Pulmonary artery endothelial cell (primary cell): Measurements from ENCODE around the gene ADD3. TPM values are rescaled to one million over a fixed set of nuclear protein-coding genes. Genes with fewer than 3 reads are reported as not detected.

ENCODE experiments used
- DNase-seq: peaks from one replicate; pipeline ENCODE4 v3.0.0-alpha.2; 2011; ENCODE audit warnings: low read depth, low spot score
- total RNA-seq: library from RNA; depleted of rRNA; stranded (reverse); fragments of >200 nt; gene quantifications from 2 replicates; pipeline ENCODE4 v1.2.3, GENCODE V29; 2014

ADD3 gene
- total RNA-seq, 1 donor from 2014 or later = 91.9 TPM

- no peak for DNase-seq
Measured at GRCh38 chr10:110059925-110060324, 52.1 kb downstream of the ADD3 start.

DNA sequence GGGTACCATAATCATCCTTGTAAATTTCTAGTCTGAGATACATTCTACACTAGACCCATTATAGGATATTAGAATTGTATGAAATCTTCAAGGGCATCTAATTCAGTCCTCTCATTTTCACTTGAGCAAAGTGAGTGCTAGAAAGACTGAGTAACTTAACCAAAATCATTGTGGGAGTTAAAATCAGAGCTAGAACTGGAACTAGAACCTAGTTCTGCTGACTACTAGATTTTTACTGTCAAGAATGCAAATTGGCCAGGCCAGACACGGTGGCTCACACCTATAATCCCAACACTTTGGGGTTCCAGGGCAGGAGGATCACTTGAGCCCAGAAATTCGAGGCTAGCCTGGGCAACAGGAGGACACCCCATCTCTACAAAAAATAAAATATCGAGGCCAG is 53.9 kb downstream of the ADD3 start:
- DNase-seq = no peak

GRCh38 chr10:110065269-110065668 is 57.5 kb downstream of the ADD3 start:
- DNase-seq = no peak

GRCh38 chr10:110067960-110068770 is 60.4 kb downstream of the ADD3 start:
- DNase-seq = no peak

- DNase-seq = no peak
Measured at GRCh38 chr10:110068780-110069179, 61.0 kb downstream of the ADD3 start.

- no peak for DNase-seq
Measured at GRCh38 chr10:110069502-110069982, 61.8 kb downstream of the ADD3 start.

DNA sequence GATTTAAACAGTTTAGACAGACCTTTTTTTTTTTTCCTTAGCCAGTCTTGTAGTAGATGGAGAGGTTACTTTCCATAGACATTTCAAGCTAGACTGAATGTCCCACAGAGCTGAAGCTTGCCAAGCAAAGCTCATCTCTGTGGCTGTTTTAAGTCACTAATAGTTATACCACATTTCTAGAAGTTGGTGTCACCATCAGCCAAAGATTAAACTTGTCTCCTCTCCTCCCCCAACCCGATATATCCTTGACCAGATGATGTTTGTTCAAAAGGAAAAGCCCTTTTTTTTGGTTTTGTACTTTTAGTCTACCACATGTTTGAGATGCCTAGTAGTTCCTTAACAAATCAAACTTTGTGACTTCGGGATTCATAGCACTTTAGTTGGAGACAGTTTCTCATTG is 66.1 kb downstream of the ADD3 start:
- no peak for DNase-seq

DNA sequence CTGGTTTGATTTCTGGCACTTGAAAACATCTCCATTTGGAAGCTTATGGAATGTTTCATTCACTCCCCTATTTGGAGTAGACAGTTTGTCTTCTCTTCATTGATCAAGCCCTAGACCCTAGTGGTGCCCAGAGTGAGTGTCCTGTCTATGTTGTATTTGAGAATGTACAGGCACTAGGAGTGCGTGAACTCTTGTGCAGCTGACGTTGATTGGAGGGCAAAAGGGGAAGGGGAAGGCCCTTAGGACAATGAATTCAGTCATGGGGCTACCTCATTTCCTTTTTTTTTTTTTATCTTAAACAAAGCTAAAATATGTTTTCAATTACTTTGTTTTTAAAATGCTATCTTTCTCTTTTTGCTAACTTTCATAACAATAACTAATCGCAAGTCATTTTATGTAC is 66.5 kb downstream of the ADD3 start:
- no peak for DNase-seq

DNA sequence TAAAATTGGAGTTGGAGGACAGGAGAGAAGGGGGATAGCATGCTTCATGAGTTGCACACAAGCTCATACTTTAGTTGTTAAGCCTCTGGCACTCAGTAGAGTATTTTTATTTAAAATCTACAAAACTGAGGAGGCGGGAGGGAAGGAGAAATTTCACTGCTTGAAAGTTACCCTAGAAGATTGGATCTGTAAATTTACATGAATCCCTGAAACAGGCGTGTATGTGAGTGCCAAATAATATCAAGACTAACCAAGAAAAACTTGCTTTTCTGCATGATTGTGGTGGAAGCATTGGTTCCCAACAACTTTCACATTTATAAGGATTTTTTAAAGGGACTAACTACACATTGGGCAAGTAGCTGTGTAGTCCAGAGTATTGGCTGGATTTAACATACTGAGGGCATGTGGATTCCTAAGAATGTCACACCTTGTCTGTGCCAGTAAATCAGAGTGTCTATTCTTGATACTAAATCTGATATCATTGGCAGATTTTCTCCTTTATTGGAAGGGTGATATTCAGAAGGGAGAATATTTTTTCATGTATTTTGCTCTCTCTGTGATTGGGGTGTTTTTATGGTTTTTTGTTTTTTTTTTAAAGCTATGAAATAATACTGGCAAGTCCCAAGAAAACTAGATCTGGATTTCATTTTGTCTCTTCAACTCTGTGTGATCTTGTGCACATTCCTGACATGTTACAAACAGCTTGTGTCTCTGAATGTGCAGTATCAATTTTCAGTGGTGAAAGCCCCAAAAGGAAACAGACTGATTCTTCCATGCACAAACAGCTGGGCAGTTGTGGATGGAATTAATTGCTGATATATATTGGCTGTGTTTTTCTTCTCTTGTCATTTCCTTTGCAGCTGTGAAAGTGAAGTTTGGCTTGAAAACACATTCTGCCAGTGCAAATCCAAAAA is 67.2 kb downstream of the ADD3 start:
- peak; percentile 76 for DNase-seq

- DNase-seq = no peak
Measured at GRCh38 chr10:110075686-110076085, 67.9 kb downstream of the ADD3 start.

- DNase-seq = no peak
Measured at GRCh38 chr10:110076559-110077318, 69.0 kb downstream of the ADD3 start.

GRCh38 chr10:110077436-110078130 is 69.8 kb downstream of the ADD3 start:
- no peak for DNase-seq

- no peak for DNase-seq
Measured at GRCh38 chr10:110078317-110078716, 70.5 kb downstream of the ADD3 start.

- peak; percentile 90 for DNase-seq
Measured at GRCh38 chr10:110081911-110082310, 74.1 kb downstream of the ADD3 start.

- DNase-seq = no peak
Measured at GRCh38 chr10:110083884-110084283, 76.1 kb downstream of the ADD3 start.

- no peak for DNase-seq
Measured at GRCh38 chr10:110087682-110088081, 79.9 kb downstream of the ADD3 start.

GRCh38 chr10:110088367-110089104 is 80.8 kb downstream of the ADD3 start:
- DNase-seq = no peak

DNA sequence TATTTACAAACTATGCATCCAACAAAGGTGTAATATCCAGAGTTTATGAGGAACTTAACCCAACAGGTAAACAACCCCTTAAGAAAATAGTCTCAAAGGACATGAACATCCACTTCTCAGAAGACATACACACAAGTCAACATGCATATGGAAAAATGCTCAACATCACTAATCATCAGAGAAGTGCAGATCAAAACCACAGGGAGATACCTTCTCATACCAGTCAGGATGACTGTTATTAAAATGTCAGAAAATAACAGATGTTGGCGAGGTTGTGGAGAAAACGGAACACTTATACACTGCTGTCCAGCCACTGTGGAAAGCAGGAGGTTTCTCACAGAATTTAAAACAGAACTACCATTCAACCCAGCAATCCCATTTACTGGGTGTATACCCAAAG is 84.0 kb downstream of the ADD3 start:
- DNase-seq = no peak

DNA sequence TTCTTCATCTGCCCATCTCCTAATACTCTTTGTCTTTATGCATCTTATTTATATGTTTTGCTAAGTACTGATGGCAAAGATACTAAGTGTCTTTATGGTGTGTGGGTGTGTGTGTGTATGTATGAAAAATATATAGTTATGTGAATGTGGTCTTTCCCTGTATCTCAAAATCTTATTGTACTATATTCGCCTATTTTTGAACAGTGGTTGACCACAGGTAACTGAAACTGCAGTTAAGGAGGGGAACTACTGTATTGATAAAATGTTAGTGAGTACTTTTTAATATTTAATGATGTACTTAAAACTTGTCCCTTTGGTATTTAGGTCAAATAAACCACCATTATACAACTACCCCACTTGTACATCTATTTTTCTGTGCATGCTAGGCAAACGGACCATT is 85.9 kb downstream of the ADD3 start:
- DNase-seq = no peak

DNA sequence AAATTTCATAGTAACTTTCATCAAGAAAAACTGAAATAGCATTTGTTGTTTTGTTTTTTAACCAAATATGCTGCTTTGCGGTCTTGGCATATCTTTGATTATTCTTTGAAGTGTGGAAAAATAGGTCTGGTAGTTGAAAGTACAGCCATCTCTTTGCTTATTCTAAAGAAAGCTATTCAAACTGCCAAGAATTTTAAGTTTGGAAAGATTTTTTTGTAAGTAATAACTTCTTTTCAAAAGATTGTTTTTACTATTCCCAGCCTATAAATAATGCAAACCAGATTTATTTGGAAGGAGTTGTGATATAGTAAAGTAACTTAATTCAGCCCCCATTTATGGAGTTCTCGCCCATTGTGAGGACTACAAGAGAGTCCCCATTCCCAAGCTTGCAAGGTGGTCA is 87.0 kb downstream of the ADD3 start:
- no peak for DNase-seq
